Measurements from ENCODE around the gene KRT20.

- TF ChIP-seq CTCF (IDR thresholded peaks at IDR 0.05) (no peak), POLR2A (IDR thresholded peaks at IDR 0.05) (no peak), EP300 (IDR thresholded peaks at IDR 0.05) (no peak)
These were observed 27.5 kb downstream of the KRT20 start for GRCh38 chr17:40857535-40857934.
